Panc1 (cell line): ENCODE measurements around the gene TMEM47. TPM values are rescaled to one million over a fixed set of nuclear protein-coding genes. Genes with fewer than 3 reads are reported as not detected.

Experiments used
- ATAC-seq: fragments of 200-7000 bp; cut with Tn5 transposase; 2 replicates; pipeline ENCODE4 v1.9.1; 2020; ENCODE audit warnings: mild to moderate bottlenecking, moderate library complexity
- BruUV-seq: library from RNA; stranded (reverse); fragments of 400-500 nt; replicated peaks from 2 replicates; lab custom pipeline; 2021; lab: Mats Ljungman, UMichigan
- CTCF ChIA-PET: fragments of 300-600 bp; sonication (Branson Sonifier 250); formaldehyde crosslinking; loops from one replicate; lab custom pipeline; 2022; ENCODE audit warnings: antibody characterized with exemption; lab: Charles Lee
- POLR2A ChIA-PET: fragments of 300-600 bp; sonication (Branson Sonifier 250); formaldehyde crosslinking; loops from one replicate; lab custom pipeline; 2022; ENCODE audit warnings: antibody characterized with exemption; lab: Charles Lee
- DNase-seq: peaks from one replicate; pipeline ENCODE4 v3.0.0-alpha.2; 2010; ENCODE audit warnings: low read depth, low spot score
- H3K27ac ChIP-seq: 2 replicates; pipeline ENCODE4 v1.5.1; 2011; ENCODE audit warnings: mild to moderate bottlenecking, low read length, inconsistent platforms
- H3K27me3 ChIP-seq: fragments of 200-500 bp; sonication (Bioruptor generic); 2 replicates; pipeline ENCODE4 v1.6.0; 2014; ENCODE audit warnings: low read length, inconsistent platforms; ENCODE audit not compliant: control insufficient read depth, insufficient read depth
- H3K36me3 ChIP-seq: fragments of 200-500 bp; sonication (Bioruptor generic); 2 replicates; pipeline ENCODE4 v1.5.1; 2014; ENCODE audit warnings: inconsistent platforms, mild to moderate bottlenecking, low read length, moderate library complexity; ENCODE audit not compliant: control insufficient read depth, insufficient read depth
- H3K4me1 ChIP-seq: 2 replicates; pipeline ENCODE4 v1.5.1; 2011; ENCODE audit warnings: inconsistent platforms, mild to moderate bottlenecking, low read length, moderate library complexity; ENCODE audit not compliant: control insufficient read depth, insufficient read depth
- H3K4me3 ChIP-seq, 2 experiments: 2 replicates each; pipeline ENCODE4 v1.5.1; 2011 to 2012; ENCODE audit warnings: low read depth in 2 of 2, low read length in 2 of 2, mild to moderate bottlenecking in 2 of 2, inconsistent platforms in 1 of 2, moderate library complexity in 1 of 2
- H3K9me3 ChIP-seq: fragments of 200-500 bp; sonication (Bioruptor generic); 2 replicates; pipeline ENCODE4 v1.5.1; 2014; ENCODE audit warnings: low read depth, mild to moderate bottlenecking, inconsistent platforms, low read length, moderate library complexity; ENCODE audit not compliant: control insufficient read depth, insufficient read depth
- CTCF ChIP-seq: fragments of 450-650 bp; IDR thresholded peaks from 2 replicates; pipeline ENCODE4 v1.5.1; 2017; ENCODE audit warnings: mild to moderate bottlenecking
- POLR2AphosphoS5 ChIP-seq: IDR thresholded peaks from 2 replicates; pipeline ENCODE4 v1.6.1; 2012; ENCODE audit warnings: mild to moderate bottlenecking, low read depth, low read length, moderate library complexity
- REST ChIP-seq, 2 experiments: IDR thresholded peaks; 2 replicates each; pipeline ENCODE4 v1.6.1; 2011 to 2012; ENCODE audit warnings: low read depth in 2 of 2, control low read depth in 1 of 2, low read length in 1 of 2, mild to moderate bottlenecking in 1 of 2, moderate library complexity in 1 of 2; ENCODE audit not compliant: insufficient read depth in 1 of 2
- SIN3A ChIP-seq: IDR thresholded peaks from 2 replicates; pipeline ENCODE4 v1.6.1; 2012; ENCODE audit warnings: low read depth, mild to moderate bottlenecking, low read length, moderate library complexity, borderline replicate concordance; ENCODE audit not compliant: insufficient read depth
- TCF7L2 ChIP-seq: IDR thresholded peaks from 2 replicates; pipeline ENCODE4 v1.6.1; 2011; ENCODE audit warnings: mild to moderate bottlenecking, low read depth, low read length, inconsistent platforms
- in situ Hi-C: cut with HindIII; loops from 2 replicates; pipeline ENCODE4 v1.10.0; 2016; ENCODE audit warnings: low sequenced_read_pairs, low pct_unique_long_range_greater_than_20kb
- intact Hi-C: fragments of 100-400 bp; cut with micrococcal nuclease; formaldehyde crosslinking; loops from one replicate; pipeline ENCODE4 v1.10.0; 2022; ENCODE audit not compliant: unreplicated experiment
- total RNA-seq: library from RNA; stranded (reverse); gene quantifications from one replicate; pipeline ENCODE4 v1.2.1, GENCODE V29; 2021; ENCODE audit not compliant: unreplicated experiment

Gene TMEM47
- total RNA-seq, 1 experiment from 2014 or later = 2.2 TPM

- intact Hi-C loops (no loop called here), in situ Hi-C loops (no loop called here)
- Histone ChIP-seq H3K4me1 (no peaks in the 10 kb centered on the region), H3K36me3 (no peaks in the 10 kb centered on the region), H3K27ac (no peak overlapping the region), H3K4me3 (no peak overlapping the region), H3K27me3 (no peaks in the 10 kb centered on the region), H3K9me3 (no peaks in the 10 kb centered on the region)
- no peak for ATAC-seq
- DNase-seq = no peak
- ChIA-PET CTCF (no interaction called here), POLR2A (no interaction called here)
- TF ChIP-seq SIN3A (no peak), TCF7L2 (no peak), REST (IDR thresholded peaks at IDR 0.05; ENCODE audit: insufficient read depth in 1 of 2, low read depth in 2 of 2, low read length in 1 of 2) (no peak), POLR2AphosphoS5 (no peak), CTCF (no peak)
- no TSS peak for BruUV-seq
Measured at GRCh38 chrX:34612036-34612435, 45.0 kb downstream of the TMEM47 start.

GRCh38 chrX:34598362-34598761 lies 58.7 kb downstream of the TMEM47 start:
- intact Hi-C loops = no loop called here
- Histone ChIP-seq H3K4me1 (no peaks in the 10 kb centered on the region), H3K4me3 (no peak overlapping the region), H3K36me3 (no peaks in the 10 kb centered on the region), H3K27ac (no peak overlapping the region), H3K9me3 (no peaks in the 10 kb centered on the region), H3K27me3 (no peaks in the 10 kb centered on the region)
- no peak for TF ChIP-seq REST (IDR thresholded peaks at IDR 0.05; ENCODE audit: insufficient read depth in 1 of 2, low read depth in 2 of 2, low read length in 1 of 2)
- no peak for TF ChIP-seq POLR2AphosphoS5
- no peak for TF ChIP-seq CTCF
- TF ChIP-seq SIN3A = no peak
- no peak for TF ChIP-seq TCF7L2
- CTCF ChIA-PET = no interaction called here
- BruUV-seq = no TSS peak
- POLR2A ChIA-PET = no interaction called here
- in situ Hi-C loops = no loop called here
- ATAC-seq (no peak), DNase-seq (no peak)
